Keratinocyte (primary cell): ENCODE data around the gene TELO2. TPM values are rescaled to one million over a fixed set of nuclear protein-coding genes. Genes with fewer than 3 reads are reported as not detected.

Experiments
- DNase-seq: peaks from one replicate; pipeline ENCODE4 v3.0.0-alpha.2; 2011; ENCODE audit warnings: low read depth, missing footprints, low spot score
- FAIRE-seq: peaks from 2 replicates; lab custom pipeline; 2011; peaks lifted over from hg19 to GRCh38; lab: Jason Lieb, UNC
- H2AFZ ChIP-seq: 2 replicates; pipeline ENCODE4 v1.6.0; 2012; ENCODE audit warnings: low read length, control low read depth, inconsistent platforms; ENCODE audit not compliant: control insufficient read depth
- H3K27ac ChIP-seq: 2 replicates; pipeline ENCODE4 v1.5.1; 2011; ENCODE audit warnings: low read length; ENCODE audit not compliant: control insufficient read depth, insufficient read depth
- H3K27me3 ChIP-seq: 3 replicates; pipeline ENCODE4 v1.6.0; 2011; ENCODE audit warnings: low read length; ENCODE audit not compliant: control insufficient read depth, insufficient read depth; ENCODE audit errors: extremely low read depth
- H3K36me3 ChIP-seq, 2 experiments: 2 replicates in 1 of 2; 3 replicates in 1 of 2; pipeline ENCODE4 v1.5.1; 2011; ENCODE audit warnings: low read length in 2 of 2, mild to moderate bottlenecking in 1 of 2; ENCODE audit not compliant: control insufficient read depth in 2 of 2, insufficient read depth in 2 of 2; ENCODE audit errors: extremely low read depth in 1 of 2
- H3K4me1 ChIP-seq: 3 replicates; pipeline ENCODE4 v1.5.1; 2011; ENCODE audit warnings: low read length; ENCODE audit not compliant: control insufficient read depth, insufficient read depth; ENCODE audit errors: extremely low read depth
- H3K4me2 ChIP-seq: 3 replicates; pipeline ENCODE4 v1.6.0; 2011; ENCODE audit warnings: low read depth, low read length; ENCODE audit not compliant: control insufficient read depth, insufficient read depth; ENCODE audit errors: extremely low read depth
- H3K4me3 ChIP-seq, 3 experiments: fragments of 200-600 bp in 1 of 3; sonication (generic) in 1 of 3; 2 replicates in 2 of 3; 3 replicates in 1 of 3; pipeline ENCODE4 v1.5.1; 2011 to 2016; ENCODE audit warnings: low read length in 3 of 3, mild to moderate bottlenecking in 3 of 3, control low read depth in 2 of 3, inconsistent platforms in 1 of 3, low read depth in 1 of 3, mixed read lengths in 1 of 3, mixed run types in 1 of 3, moderate library complexity in 1 of 3; ENCODE audit not compliant: control insufficient read depth in 2 of 3, insufficient read depth in 2 of 3; ENCODE audit errors: extremely low read depth in 1 of 3
- H3K79me2 ChIP-seq: 2 replicates; pipeline ENCODE4 v1.6.0; 2012; ENCODE audit warnings: low read length; ENCODE audit not compliant: control insufficient read depth, insufficient read depth
- H3K9ac ChIP-seq: 3 replicates; pipeline ENCODE4 v1.6.0; 2011; ENCODE audit warnings: low read length; ENCODE audit not compliant: control insufficient read depth, insufficient read depth; ENCODE audit errors: extremely low read depth
- H3K9me1 ChIP-seq: 3 replicates; pipeline ENCODE4 v1.6.0; 2011; ENCODE audit warnings: low read length; ENCODE audit not compliant: control insufficient read depth, insufficient read depth; ENCODE audit errors: extremely low read depth
- H3K9me3 ChIP-seq: 2 replicates; pipeline ENCODE4 v1.5.1; 2012; ENCODE audit warnings: low read depth, low read length; ENCODE audit not compliant: control insufficient read depth
- H4K20me1 ChIP-seq: 3 replicates; pipeline ENCODE4 v1.6.0; 2011; ENCODE audit warnings: low read length; ENCODE audit not compliant: control insufficient read depth, insufficient read depth; ENCODE audit errors: extremely low read depth
- EZH2 ChIP-seq: IDR thresholded peaks from one replicate; pipeline ENCODE4 v1.6.1; 2012; ENCODE audit warnings: inconsistent platforms, mild to moderate bottlenecking, low read length, moderate library complexity
- dilution Hi-C: fragments of 300-500 bp; cut with MboI; formaldehyde crosslinking; loops from one replicate; pipeline ENCODE4 v1.7.0; 2020; ENCODE audit warnings: low sequenced_read_pairs; ENCODE audit not compliant: extremely low pct_ligation_motif_present
- polyA plus RNA-seq, 5 experiments: library from polyadenylated mRNA; depleted of rRNA in 3 of 5; stranded (reverse) in 3 of 5; stranded (forward) in 1 of 5; unstranded in 1 of 5; fragments of >200 nt; gene quantifications; 1 replicate in 1 of 5; 2 replicates in 3 of 5; 3 replicates in 1 of 5; pipeline versions ENCODE4 v1.2.1 to v1.2.3, GENCODE V29; 2011 to 2012; ENCODE audit warnings: missing spikeins in 2 of 5, low read depth in 1 of 5, low replicate concordance in 1 of 5
- TF ChIP-seq, protein P1 (sequence below), 3 experiments: IDR thresholded peaks in 1 of 3; conservative IDR thresholded peaks in 1 of 3; optimal IDR thresholded peaks in 1 of 3; 2 replicates in 2 of 3; 3 replicates in 1 of 3; pipeline versions ENCODE3 to v1.5.1; 2011; ENCODE audit warnings: low read length in 3 of 3, mild to moderate bottlenecking in 3 of 3, moderate library complexity in 2 of 3, control low read depth in 1 of 3, inconsistent platforms in 1 of 3; ENCODE audit not compliant: insufficient read depth in 2 of 3; ENCODE audit errors: extremely low read depth in 1 of 3

TELO2 gene
- polyA plus RNA-seq, 1 donor (not counting 4 experiments of a cell fraction or from before 2014, with no cell fraction given) = 7.9 TPM

GRCh38 chr16:1464894-1465566 is 28.1 kb upstream of the TELO2 start:
- TF ChIP-seq, protein P1, sequence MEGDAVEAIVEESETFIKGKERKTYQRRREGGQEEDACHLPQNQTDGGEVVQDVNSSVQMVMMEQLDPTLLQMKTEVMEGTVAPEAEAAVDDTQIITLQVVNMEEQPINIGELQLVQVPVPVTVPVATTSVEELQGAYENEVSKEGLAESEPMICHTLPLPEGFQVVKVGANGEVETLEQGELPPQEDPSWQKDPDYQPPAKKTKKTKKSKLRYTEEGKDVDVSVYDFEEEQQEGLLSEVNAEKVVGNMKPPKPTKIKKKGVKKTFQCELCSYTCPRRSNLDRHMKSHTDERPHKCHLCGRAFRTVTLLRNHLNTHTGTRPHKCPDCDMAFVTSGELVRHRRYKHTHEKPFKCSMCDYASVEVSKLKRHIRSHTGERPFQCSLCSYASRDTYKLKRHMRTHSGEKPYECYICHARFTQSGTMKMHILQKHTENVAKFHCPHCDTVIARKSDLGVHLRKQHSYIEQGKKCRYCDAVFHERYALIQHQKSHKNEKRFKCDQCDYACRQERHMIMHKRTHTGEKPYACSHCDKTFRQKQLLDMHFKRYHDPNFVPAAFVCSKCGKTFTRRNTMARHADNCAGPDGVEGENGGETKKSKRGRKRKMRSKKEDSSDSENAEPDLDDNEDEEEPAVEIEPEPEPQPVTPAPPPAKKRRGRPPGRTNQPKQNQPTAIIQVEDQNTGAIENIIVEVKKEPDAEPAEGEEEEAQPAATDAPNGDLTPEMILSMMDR (optimal IDR thresholded peaks at IDR 0.05 in 1 of 3, IDR thresholded peaks at IDR 0.05 in 1 of 3, conservative IDR thresholded peaks at IDR 0.05 in 1 of 3; ENCODE audit: extremely low read depth in 1 of 3, insufficient read depth in 2 of 3, low read length in 3 of 3) = no peak
- no peak for TF ChIP-seq EZH2
- Histone ChIP-seq H2AFZ (no peak overlapping the region), H3K4me1 (no peaks in the 10 kb centered on the region), H3K79me2 (peaks cover 26% of the 10 kb centered on the region), H3K9me3 (no peaks in the 10 kb centered on the region), H3K4me2 (no peak overlapping the region), H3K9me1 (no peaks in the 10 kb centered on the region), H3K9ac (no peak overlapping the region), H4K20me1 (no peaks in the 10 kb centered on the region), H3K4me3 (no peak overlapping the region), H3K36me3 (peaks cover 0 to 15% of the 10 kb centered on the region in 2 experiments), H3K27me3 (no peaks in the 10 kb centered on the region), H3K27ac (no peak overlapping the region)
- FAIRE-seq = no peak
- no peak for DNase-seq
- dilution Hi-C loops = no loop called here

GRCh38 chr16:1465567-1465915 is 27.6 kb upstream of the TELO2 start:
- H3K4me2 ChIP-seq = no peak overlapping the region
- no peaks in the 10 kb centered on the region for H3K4me1 ChIP-seq
- H3K27me3 ChIP-seq = no peaks in the 10 kb centered on the region
- TF ChIP-seq, protein P1 (optimal IDR thresholded peaks at IDR 0.05 in 1 of 3, IDR thresholded peaks at IDR 0.05 in 1 of 3, conservative IDR thresholded peaks at IDR 0.05 in 1 of 3; ENCODE audit: extremely low read depth in 1 of 3, insufficient read depth in 2 of 3, low read length in 3 of 3) = no peak
- no peak for TF ChIP-seq EZH2
- H3K36me3 ChIP-seq = peaks cover 0 to 11% of the 10 kb centered on the region in 2 experiments
- H4K20me1 ChIP-seq = no peaks in the 10 kb centered on the region
- dilution Hi-C loops = no loop called here
- H3K4me3 ChIP-seq = no peak overlapping the region
- no peak overlapping the region for H3K9ac ChIP-seq
- no peak for FAIRE-seq
- H3K79me2 ChIP-seq = peaks cover 31% of the 10 kb centered on the region
- H3K9me1 ChIP-seq = no peaks in the 10 kb centered on the region
- no peak overlapping the region for H2AFZ ChIP-seq
- no peaks in the 10 kb centered on the region for H3K9me3 ChIP-seq
- H3K27ac ChIP-seq = no peak overlapping the region
- DNase-seq = no peak
